ENCODE results near the gene EYS.

EYS gene

GRCh38 chr6:63795826-63796225, 1911.2 kb downstream of the EYS start:
- no peak for DNase-seq (ENCODE audit: low spot score)
- no peak for TF ChIP-seq CTCF (IDR thresholded peaks at IDR 0.05; ENCODE audit: extremely low read depth, insufficient read depth, missing control alignments)
- in situ Hi-C loops (cut with MboI; ENCODE audit: low pct_unique_long_range_greater_than_20kb, low sequenced_read_pairs, unreplicated experiment), result no loop called here

DNA sequence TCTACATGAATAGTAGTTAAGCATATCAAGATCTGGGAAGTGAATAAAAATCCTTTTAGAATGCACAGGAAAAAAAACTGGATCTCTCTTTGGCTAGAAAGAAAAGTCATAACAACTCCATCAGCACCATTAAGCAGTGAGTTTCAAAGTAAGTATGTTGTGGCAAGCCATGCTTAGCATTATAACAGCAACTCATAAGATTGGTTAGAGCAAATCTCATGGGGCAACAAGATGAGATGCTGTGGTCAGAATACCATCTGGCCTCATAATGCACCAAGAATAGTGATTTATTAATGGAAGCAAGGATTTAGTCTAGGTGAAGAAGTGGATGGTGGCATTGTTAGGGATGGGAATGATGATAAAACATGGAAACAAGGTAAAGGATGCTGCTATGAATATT, 1912.0 kb downstream of the EYS start:
- in situ Hi-C loops (cut with MboI; ENCODE audit: low pct_unique_long_range_greater_than_20kb, low sequenced_read_pairs, unreplicated experiment), result no loop called here
- no peak for TF ChIP-seq CTCF (IDR thresholded peaks at IDR 0.05; ENCODE audit: extremely low read depth, insufficient read depth, missing control alignments)
- DNase-seq (ENCODE audit: low spot score), result no peak

- TF ChIP-seq CTCF (IDR thresholded peaks at IDR 0.05; ENCODE audit: extremely low read depth, insufficient read depth, missing control alignments), result no peak
- no peak for DNase-seq (ENCODE audit: low spot score)
- in situ Hi-C loops (cut with MboI; ENCODE audit: low pct_unique_long_range_greater_than_20kb, low sequenced_read_pairs, unreplicated experiment), result no loop called here
These were observed 1913.4 kb downstream of the EYS start for GRCh38 chr6:63793465-63794137.

DNA sequence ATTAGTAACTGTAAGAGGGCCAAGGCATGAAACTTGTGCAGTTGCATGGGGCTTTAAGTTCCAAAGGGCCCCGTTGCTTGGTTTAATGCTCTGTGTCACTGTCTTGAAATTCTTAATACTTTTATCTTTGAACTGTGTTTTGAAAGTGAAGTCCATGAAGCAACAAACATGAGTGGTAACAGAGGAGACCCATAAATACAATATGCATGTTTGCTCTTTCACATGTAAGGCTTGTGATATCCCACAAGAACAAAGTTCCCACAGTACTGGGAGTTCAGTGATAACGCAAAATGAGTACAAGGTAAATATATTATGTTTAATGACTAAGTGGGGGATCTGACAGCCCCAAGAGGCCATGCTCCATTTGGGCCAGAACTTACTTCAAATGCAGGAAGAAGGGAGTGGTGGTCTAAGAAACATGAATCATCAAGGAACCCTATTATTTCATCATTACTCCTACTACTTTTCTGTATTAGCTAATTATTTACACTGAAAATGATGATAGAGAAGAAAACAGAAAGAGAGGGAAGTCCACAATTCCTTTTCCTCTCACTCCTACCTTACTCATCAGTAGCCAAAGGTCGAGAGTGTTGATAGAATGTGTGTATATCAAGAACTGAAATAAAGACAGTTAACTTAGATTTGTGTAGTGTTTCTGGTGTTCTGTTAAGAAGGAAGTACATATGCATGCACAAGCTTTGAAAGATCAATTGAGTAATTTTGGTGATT, 1914.1 kb downstream of the EYS start:
- no peak for DNase-seq (ENCODE audit: low spot score)
- in situ Hi-C loops (cut with MboI; ENCODE audit: low pct_unique_long_range_greater_than_20kb, low sequenced_read_pairs, unreplicated experiment), result no loop called here
- no peak for TF ChIP-seq CTCF (IDR thresholded peaks at IDR 0.05; ENCODE audit: extremely low read depth, insufficient read depth, missing control alignments)

DNA sequence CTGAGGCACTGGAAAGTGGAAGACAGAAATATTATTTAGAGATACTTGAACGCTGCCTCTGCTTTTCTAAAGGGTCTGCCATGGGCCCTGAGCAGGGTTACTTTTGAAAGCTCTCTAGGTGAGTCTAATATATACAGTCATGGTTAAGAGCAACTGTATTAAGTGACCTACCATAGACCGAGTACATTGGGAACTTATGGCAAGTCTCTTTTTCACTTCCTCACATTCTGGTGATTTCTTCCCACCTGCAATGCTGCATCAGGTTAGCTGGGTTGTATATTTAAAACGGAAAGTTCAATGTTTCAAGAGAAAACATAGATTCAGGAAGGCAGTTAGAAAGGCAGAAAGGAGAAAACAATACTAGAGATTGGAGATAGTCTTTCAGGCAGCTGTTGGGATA, 1916.7 kb downstream of the EYS start:
- in situ Hi-C loops (cut with MboI; ENCODE audit: low pct_unique_long_range_greater_than_20kb, low sequenced_read_pairs, unreplicated experiment), result no loop called here
- no peak for DNase-seq (ENCODE audit: low spot score)
- TF ChIP-seq CTCF (IDR thresholded peaks at IDR 0.05; ENCODE audit: extremely low read depth, insufficient read depth, missing control alignments), result no peak

- no peak for TF ChIP-seq CTCF (IDR thresholded peaks at IDR 0.05; ENCODE audit: extremely low read depth, insufficient read depth, missing control alignments)
- DNase-seq (ENCODE audit: low spot score), result no peak
- in situ Hi-C loops (cut with MboI; ENCODE audit: low pct_unique_long_range_greater_than_20kb, low sequenced_read_pairs, unreplicated experiment), result no loop called here
These were observed 1917.3 kb downstream of the EYS start for GRCh38 chr6:63789699-63790098.
